Measurements from ENCODE around the gene CASP14.
"Not testable (repeated sequence)": the region's sequence is repeated elsewhere in the genome, so short reads cannot be mapped to it uniquely, and the experiment has no call there.

The CASP14 gene

GRCh38 chr19:15048128-15048527 is 1.2 kb upstream of the CASP14 start:
- TF ChIP-seq CTCF (IDR thresholded peaks at IDR 0.05; ENCODE audit: low read depth, low read length) (no peak), POLR2A (IDR thresholded peaks at IDR 0.05; ENCODE audit: extremely low read depth, insufficient read length) (no peak), MYC (IDR thresholded peaks at IDR 0.05; ENCODE audit: low read depth, low read length) (no peak), MAX (IDR thresholded peaks at IDR 0.05; ENCODE audit: low read depth, low read length) (no peak)
- no peak overlapping the region for H3K4me3 ChIP-seq (ENCODE audit: low read depth, low read length)
- DNase-seq (ENCODE audit: low read depth), result no peak

GRCh38 chr19:15050639-15051038 is 1.4 kb downstream of the CASP14 start:
- H3K4me3 ChIP-seq (ENCODE audit: low read depth, low read length), result no peak overlapping the region
- TF ChIP-seq CTCF (IDR thresholded peaks at IDR 0.05; ENCODE audit: low read depth, low read length) (no peak), MAX (IDR thresholded peaks at IDR 0.05; ENCODE audit: low read depth, low read length) (no peak)
- no peak for DNase-seq (ENCODE audit: low read depth)

- TF ChIP-seq MAX (IDR thresholded peaks at IDR 0.05; ENCODE audit: low read depth, low read length), result no peak
- no peak for TF ChIP-seq CTCF (IDR thresholded peaks at IDR 0.05; ENCODE audit: low read depth, low read length)
- TF ChIP-seq MYC (IDR thresholded peaks at IDR 0.05; ENCODE audit: low read depth, low read length), result no peak
- TF ChIP-seq POLR2A (IDR thresholded peaks at IDR 0.05; ENCODE audit: extremely low read depth, insufficient read length), result no peak
- DNase-seq (ENCODE audit: low read depth), result no peak
- no peak overlapping the region for H3K4me3 ChIP-seq (ENCODE audit: low read depth, low read length)
These were observed 12.8 kb downstream of the CASP14 start for GRCh38 chr19:15062036-15062435.

- not testable (repeated sequence) for H3K4me3 ChIP-seq (ENCODE audit: low read depth, low read length); DNase-seq (ENCODE audit: low read depth)
These were observed 21.1 kb downstream of the CASP14 start for GRCh38 chr19:15070386-15070785.

- DNase-seq (ENCODE audit: low read depth), result no peak
- no peak for TF ChIP-seq CTCF (IDR thresholded peaks at IDR 0.05; ENCODE audit: low read depth, low read length)
- TF ChIP-seq POLR2A (IDR thresholded peaks at IDR 0.05; ENCODE audit: extremely low read depth, insufficient read length), result no peak
- TF ChIP-seq MYC (IDR thresholded peaks at IDR 0.05; ENCODE audit: low read depth, low read length), result no peak
- no peak for TF ChIP-seq MAX (IDR thresholded peaks at IDR 0.05; ENCODE audit: low read depth, low read length)
These were observed 23.8 kb downstream of the CASP14 start for GRCh38 chr19:15072930-15073647.

GRCh38 chr19:15074371-15074770 is 25.1 kb downstream of the CASP14 start:
- no peak overlapping the region for H3K4me3 ChIP-seq (ENCODE audit: low read depth, low read length)
- no peak for DNase-seq (ENCODE audit: low read depth)
- TF ChIP-seq CTCF (IDR thresholded peaks at IDR 0.05; ENCODE audit: low read depth, low read length) (no peak), POLR2A (IDR thresholded peaks at IDR 0.05; ENCODE audit: extremely low read depth, insufficient read length) (no peak), MYC (IDR thresholded peaks at IDR 0.05; ENCODE audit: low read depth, low read length) (no peak), MAX (IDR thresholded peaks at IDR 0.05; ENCODE audit: low read depth, low read length) (no peak)

More at GRCh38 chr19:15072930-15073647, 23.8 kb downstream of the CASP14 start:
- no peak overlapping the region for H3K4me3 ChIP-seq (ENCODE audit: low read depth, low read length)

Data from NB4 (cell line).